Transverse colon (tissue), 4 donors: ENCODE measurements around the gene GAS7.

Experiments used
- CTCF ChIP-seq, 5 experiments: fragments of 200-600 bp in 3 of 5; fragments of 450-650 bp in 2 of 5; sonication (generic) in 3 of 5; IDR thresholded peaks; 1 replicate in 2 of 5; 2 replicates in 3 of 5; pipeline ENCODE4 v1.5.1; 2016 to 2017; ENCODE audit warnings: antibody characterized with exemption in 5 of 5, inconsistent platforms in 3 of 5, mild to moderate bottlenecking in 2 of 5, moderate library complexity in 1 of 5
- EP300 ChIP-seq: sonication (generic); formaldehyde crosslinking; IDR thresholded peaks from one replicate; pipeline ENCODE4 v1.6.1; 2017; ENCODE audit warnings: antibody characterized with exemption, low read depth
- POLR2A ChIP-seq: fragments of 450-650 bp; IDR thresholded peaks from one replicate; pipeline ENCODE4 v1.6.1; 2016; ENCODE audit warnings: antibody characterized with exemption, mild to moderate bottlenecking, moderate library complexity
- POLR2AphosphoS5 ChIP-seq, 3 donors: sonication (generic); formaldehyde crosslinking; IDR thresholded peaks; one replicate each; pipeline ENCODE4 v1.6.1; 2016; ENCODE audit warnings: antibody characterized with exemption in 3 of 3

DNA sequence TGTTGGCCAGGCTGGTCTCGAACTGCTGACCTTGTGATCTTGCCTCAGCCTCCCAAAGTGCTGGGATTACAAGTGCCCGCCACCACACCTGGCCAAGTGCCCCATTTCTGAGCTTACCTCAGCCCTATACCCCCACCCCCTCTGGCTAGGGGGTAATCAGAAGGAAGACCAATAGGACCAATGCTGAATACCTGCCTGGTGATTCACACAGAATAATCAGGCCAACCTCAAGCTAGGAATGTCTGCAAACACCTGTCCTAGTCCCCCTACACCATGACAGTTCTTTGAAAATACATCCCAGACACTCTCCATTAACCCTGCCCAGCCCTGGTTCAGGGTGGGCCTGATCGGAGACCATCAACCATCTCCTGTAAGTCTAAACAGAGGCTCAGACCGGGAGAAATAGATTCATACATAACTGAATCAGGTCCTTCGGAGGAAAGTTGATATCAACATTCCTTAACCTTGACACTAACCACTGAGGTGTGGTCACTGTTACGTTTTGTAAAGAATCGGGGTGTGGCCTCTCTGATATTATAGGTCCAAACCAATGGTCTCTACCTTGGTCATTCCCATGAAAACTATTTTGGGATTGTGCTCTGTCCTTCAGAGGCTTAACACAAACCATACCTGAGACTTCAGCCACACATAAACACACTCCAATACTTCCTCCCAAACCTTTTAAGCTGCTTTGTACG is 130.8 kb downstream of the GAS7 start:
- TF ChIP-seq CTCF (IDR thresholded peaks at IDR 0.05) (no peak), EP300 (no peak), POLR2AphosphoS5 (IDR thresholded peaks at IDR 0.05) (no peak), POLR2A (no peak)
